ENCODE results near the gene ANKRD33B. TPM values are rescaled to one million over a fixed set of nuclear protein-coding genes. Genes with fewer than 3 reads are reported as not detected.

Gene ANKRD33B
- total RNA-seq, 1 experiment from 2014 or later, result 6.9 TPM

GRCh38 chr5:10635867-10636350, 72.0 kb downstream of the ANKRD33B start:
- no peak overlapping the region for H4K91ac ChIP-seq (ENCODE audit: insufficient read length, low read depth, low read length)
- no peak overlapping the region for H2BK20ac ChIP-seq (ENCODE audit: low read depth, low read length, poor library complexity, severe bottlenecking)
- H3K14ac ChIP-seq (ENCODE audit: insufficient read depth, low read length), result no peak overlapping the region
- H3K36me3 Mint-ChIP-seq (ENCODE audit: insufficient read depth in 1 of 3, low read depth in 3 of 3), result peaks cover 0 to 5% (median 4%) of the 10 kb centered on the region in 3 experiments; a peak in 3 of 7 replicates
- H2AFZ ChIP-seq (ENCODE audit: low read length), result no peak overlapping the region
- H3K9me3 ChIP-seq (ENCODE audit: control insufficient read depth, low read depth, low read length), result no peaks in the 10 kb centered on the region
- no peak overlapping the region for H3K23ac ChIP-seq (ENCODE audit: insufficient read length, low read depth, low read length)
- peaks cover 13% of the 10 kb centered on the region for H3K27me3 Mint-ChIP-seq (ENCODE audit: low read depth)
- H3K23me2 ChIP-seq (ENCODE audit: insufficient read length, low read depth, low read length, poor library complexity, severe bottlenecking), result peaks cover 5% of the 10 kb centered on the region
- H3K4ac ChIP-seq (ENCODE audit: low read depth, low read length), result no peak overlapping the region
- no peak overlapping the region for H4K8ac ChIP-seq (replicated peaks; ENCODE audit: insufficient read length, low read depth, low read length)
- H2BK5ac ChIP-seq (ENCODE audit: insufficient read length, low read length), result no peak overlapping the region
- H3K27ac ChIP-seq (ENCODE audit: insufficient read length, low read depth, low read length), result no peak overlapping the region
- TF ChIP-seq CTCF (conservative IDR thresholded peaks at IDR 0.05), result no peak
- H2BK15ac ChIP-seq (ENCODE audit: low read depth, low read length), result no peak overlapping the region
- no peak overlapping the region for H3K56ac ChIP-seq (ENCODE audit: insufficient read length, low read depth, low read length)
- peaks cover 5% of the 10 kb centered on the region; the same call in 1 of the 2 replicates for H3K79me2 ChIP-seq (ENCODE audit: insufficient read depth, low read length)
- no peak overlapping the region for H2BK120ac ChIP-seq (ENCODE audit: low read depth, low read length, poor library complexity, severe bottlenecking)
- peaks cover 3 to 5% of the 10 kb centered on the region in 2 experiments; a peak in 3 of 5 replicates for H3K9me3 Mint-ChIP-seq
- H2AK5ac ChIP-seq (ENCODE audit: insufficient read length, low read length), result no peak overlapping the region
- DNase-seq, result no peak
- H3K9ac ChIP-seq (ENCODE audit: extremely low read depth, insufficient read length, low read length), result no peak overlapping the region
- no peaks in the 10 kb centered on the region for H4K20me1 ChIP-seq (ENCODE audit: control insufficient read depth, insufficient read depth, insufficient read length)
- H3K27me3 ChIP-seq (ENCODE audit: insufficient read depth, low read length), result no peaks in the 10 kb centered on the region
- no peak overlapping the region for H2BK12ac ChIP-seq (ENCODE audit: insufficient read length, low read depth, low read length)
- no CpG with 5 or more reads among the region's 11 CpGs for WGBS (ENCODE audit: extremely low coverage, insufficient read length, low lambda C conversion rate)
- H3K4me1 Mint-ChIP-seq, result peaks cover 59 to 61% of the 10 kb centered on the region in 2 experiments
- no peaks in the 10 kb centered on the region for H3K79me1 ChIP-seq (ENCODE audit: insufficient read depth, low read depth, low read length, poor library complexity, severe bottlenecking)
- H3K27ac Mint-ChIP-seq, result peak overlapping the region; percentile 33 to 51 (median 38); a peak in 2 of 7 replicates
- H3T11ph ChIP-seq (ENCODE audit: low read length), result no peak overlapping the region
- no peak overlapping the region for H3K4me2 ChIP-seq (ENCODE audit: insufficient read depth, insufficient read length, low read length)
- H3K4me3 Mint-ChIP-seq, result peak overlapping the region in 1 of 2 experiments; percentile 12; a peak in 2 of 5 replicates
- no peak overlapping the region for H3K18ac ChIP-seq (ENCODE audit: insufficient read length, low read depth, low read length)
- H4K5ac ChIP-seq (ENCODE audit: insufficient read length, low read depth, low read length), result no peak overlapping the region
- H3K4me1 ChIP-seq (ENCODE audit: insufficient read depth, low read length), result peaks cover 18% of the 10 kb centered on the region; the same call in 1 of the 2 replicates
